Heart right ventricle (tissue), 16 donors: ENCODE measurements around the gene ZMYND8. TPM values are rescaled to one million over a fixed set of nuclear protein-coding genes. Genes with fewer than 3 reads are reported as not detected.

Experiments
- ATAC-seq, 8 donors: fragments of 200-7000 bp; cut with Tn5 transposase; one replicate each; pipeline ENCODE4 v1.9.1; 2020; ENCODE audit warnings: mild to moderate bottlenecking in 8 of 8, moderate library complexity in 8 of 8, moderate number of reproducible peaks in 1 of 8
- DNase-seq, 2 donors: peaks; one replicate each; pipeline ENCODE4 v3.0.0-alpha.2; 2020
- H3K27ac ChIP-seq, 10 donors: fragments of 200-600 bp; sonication (generic) in 2 of 10; one replicate each; pipeline versions ENCODE4 v1.5.0 to v1.8.0; 2020 to 2022; ENCODE audit warnings: mild to moderate bottlenecking in 3 of 10
- H3K27me3 ChIP-seq, 7 donors: fragments of 200-600 bp; one replicate each; pipeline ENCODE4 v1.8.0; 2021 to 2022; ENCODE audit warnings: mild to moderate bottlenecking in 2 of 7
- H3K36me3 ChIP-seq, 9 donors: fragments of 200-600 bp; sonication (generic) in 1 of 9; one replicate each; pipeline versions ENCODE4 v1.5.0 to v1.8.0; 2020 to 2022; ENCODE audit warnings: mild to moderate bottlenecking in 2 of 9
- H3K4me1 ChIP-seq, 9 donors: fragments of 200-600 bp; sonication (generic) in 1 of 9; one replicate each; pipeline versions ENCODE4 v1.5.0 to v1.8.0; 2020 to 2022; ENCODE audit warnings: mild to moderate bottlenecking in 4 of 9
- H3K4me3 ChIP-seq, 10 donors: fragments of 200-600 bp; sonication (generic) in 2 of 10; one replicate each; pipeline versions ENCODE4 v1.5.0 to v1.8.0; 2020 to 2022; ENCODE audit warnings: mild to moderate bottlenecking in 7 of 10, moderate library complexity in 2 of 10
- H3K9me3 ChIP-seq, 11 donors: fragments of 200-600 bp in 10 of 11; sonication (generic) in 2 of 11; one replicate each; pipeline versions ENCODE4 v1.5.0 to v1.8.0; 2013 to 2022; ENCODE audit warnings: mild to moderate bottlenecking in 2 of 11, control low read depth in 1 of 11, moderate library complexity in 1 of 11
- WGBS, 2 donors: extraction: QIAGEN DNeasy Blood & Tissue Kit; methylation state at CpG; one replicate each; pipeline ENCODE4 v1.1.7; 2013; ENCODE audit warnings: inconsistent platforms in 1 of 2; 5-methylcytosine and 5-hydroxymethylcytosine counted together
- intact Hi-C, 10 donors: fragments of 100-400 bp; cut with DNase I; formaldehyde crosslinking; loops; one replicate each; pipeline versions ENCODE4 v1.11.1 to v1.14.2; 2022
- polyA plus RNA-seq, 2 donors: library from polyadenylated mRNA; stranded (reverse); fragments of 200-250 nt; gene quantifications; one replicate each; pipeline ENCODE4 v1.2.3, GENCODE V29; 2013
- total RNA-seq, 10 donors: library from RNA; stranded (reverse); fragmentation: NEBNext Ultra II Directional in 3 of 10; extraction: Animal tissue kit (Norgen Biotek cat#: 25700) in 3 of 10; gene quantifications; one replicate each; pipeline versions ENCODE4 v1.2.1 to v1.2.4, GENCODE V29; 2021 to 2023
- TF ChIP-seq, protein P1 (sequence below), 9 donors: fragments of 200-600 bp; sonication (generic) in 2 of 9; IDR thresholded peaks; one replicate each; pipeline versions ENCODE4 v1.5.0 to v1.8.0; 2021 to 2022; ENCODE audit warnings: antibody characterized with exemption in 9 of 9, mild to moderate bottlenecking in 5 of 9, moderate library complexity in 1 of 9
- donor health status: Arrhythmogenic right ventricular cardiomyopathy.
- donor health status: ischemic (EF 13 %, LVEDD 7.1; RV severe dilation, severe dysfunction).
- donor health status: healthy with polysubstance abuse.
- donor health status: DM: no; HTN: yes; CAD: no.
- donor health status: DM: no; HTN: no; CAD: no.
- donor health status: ischemic (EF 25% LVEDD 6.9; RV normal size, moderate dysfunction).
- donor health status: ischemic (EF 25% LVEDD 5.7; RV mildly dilated, moderate dysfunction).
- donor health status: healthy.
- donor health status: DM: yes; HTN: yes; CAD: no.
- donor health status: Ischemic cardiomyopathy.
- donor health status: ischemic (EF 35%, LVEDD 5.7; RV mildly dilated, moderate dysfunction).
- donor health status: nonischemic (EF 11% LVEDD 7.7; RV severe dilation, severe dysfunction).
- donor health status: DM: yes; HTN: yes; CAD: no.
- donor health status: PGD.
- donor health status: ischemic (EF 29% LVEDD 5.4; RV normal size, mild dysfunction).
- donor health status: nonischemic (EF 23%, LVEDD 6.1; RV moderate dilation, normal function).

ZMYND8 gene
- total and polyA plus RNA-seq, 12 donors = 6.4 to 39.0 (median 28.0) TPM

DNA sequence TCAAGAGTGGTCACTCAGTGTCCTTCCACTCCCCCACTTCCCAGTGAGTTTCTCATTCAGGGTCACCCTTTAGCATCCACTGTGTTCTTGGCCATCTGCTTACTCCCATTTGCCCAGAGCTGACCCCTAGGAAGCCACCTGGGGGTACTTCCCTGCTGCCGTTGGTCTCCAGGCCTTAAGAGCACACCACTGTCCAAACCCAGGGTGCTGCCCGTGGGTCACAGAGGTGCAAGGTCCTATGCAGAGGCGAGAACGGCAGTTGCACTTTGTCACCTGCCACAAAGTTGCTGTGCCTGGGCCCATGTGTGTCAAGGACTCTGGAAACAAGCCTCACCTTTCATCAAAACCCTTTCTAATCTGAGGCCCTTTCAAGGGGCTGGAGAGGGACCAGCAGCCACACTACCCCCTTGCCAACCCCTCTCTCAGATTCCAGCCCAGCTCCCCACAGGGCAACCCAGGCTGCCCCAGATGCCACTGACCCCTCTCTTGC is 191.1 kb downstream of the ZMYND8 start:
- DNase-seq = no peak
- H3K27me3 ChIP-seq = peaks cover 0 to 14% (median 0%) of the 10 kb centered on the region in 7 donors
- no peaks in the 10 kb centered on the region for H3K4me1 ChIP-seq
- H3K4me3 ChIP-seq = no peak overlapping the region
- H3K36me3 ChIP-seq = no peaks in the 10 kb centered on the region
- H3K9me3 ChIP-seq = no peaks in the 10 kb centered on the region
- TF ChIP-seq, protein P1, sequence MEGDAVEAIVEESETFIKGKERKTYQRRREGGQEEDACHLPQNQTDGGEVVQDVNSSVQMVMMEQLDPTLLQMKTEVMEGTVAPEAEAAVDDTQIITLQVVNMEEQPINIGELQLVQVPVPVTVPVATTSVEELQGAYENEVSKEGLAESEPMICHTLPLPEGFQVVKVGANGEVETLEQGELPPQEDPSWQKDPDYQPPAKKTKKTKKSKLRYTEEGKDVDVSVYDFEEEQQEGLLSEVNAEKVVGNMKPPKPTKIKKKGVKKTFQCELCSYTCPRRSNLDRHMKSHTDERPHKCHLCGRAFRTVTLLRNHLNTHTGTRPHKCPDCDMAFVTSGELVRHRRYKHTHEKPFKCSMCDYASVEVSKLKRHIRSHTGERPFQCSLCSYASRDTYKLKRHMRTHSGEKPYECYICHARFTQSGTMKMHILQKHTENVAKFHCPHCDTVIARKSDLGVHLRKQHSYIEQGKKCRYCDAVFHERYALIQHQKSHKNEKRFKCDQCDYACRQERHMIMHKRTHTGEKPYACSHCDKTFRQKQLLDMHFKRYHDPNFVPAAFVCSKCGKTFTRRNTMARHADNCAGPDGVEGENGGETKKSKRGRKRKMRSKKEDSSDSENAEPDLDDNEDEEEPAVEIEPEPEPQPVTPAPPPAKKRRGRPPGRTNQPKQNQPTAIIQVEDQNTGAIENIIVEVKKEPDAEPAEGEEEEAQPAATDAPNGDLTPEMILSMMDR (IDR thresholded peaks at IDR 0.05) = no peak
- ATAC-seq = no peak
- WGBS, 2 donors = 77 to 83% methylated on average over 4 of the region's 4 CpGs
- intact Hi-C loops = no loop called here
- H3K27ac ChIP-seq = no peak overlapping the region

DNA sequence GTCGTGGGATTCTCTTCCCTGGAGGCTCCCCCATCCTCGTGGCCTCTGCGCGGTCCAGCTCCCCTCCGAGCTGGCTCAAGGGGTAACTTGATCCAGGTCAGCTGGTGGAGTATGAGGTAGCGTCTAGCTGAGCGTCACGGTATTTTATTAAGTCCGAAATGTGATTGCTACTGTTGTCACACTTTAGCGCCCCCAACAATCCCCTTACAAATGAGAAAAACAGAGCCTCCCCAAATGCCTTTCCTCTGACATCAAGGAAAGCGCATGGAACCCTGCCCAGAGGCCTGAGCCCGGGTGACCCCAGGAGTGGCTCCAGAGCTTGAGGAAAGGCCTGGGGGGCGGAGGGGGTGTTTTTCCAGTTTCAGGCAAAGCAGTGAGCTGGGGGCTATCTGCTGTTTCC is 192.4 kb downstream of the ZMYND8 start:
- 87 to 91% methylated on average over 13 of the region's 13 CpGs for WGBS, 2 donors
- intact Hi-C loops = no loop called here
- DNase-seq (no peak), ATAC-seq (no peak)
- peaks cover 0 to 12% (median 0%) of the 10 kb centered on the region in 7 donors for H3K27me3 ChIP-seq
- no peaks in the 10 kb centered on the region for H3K4me1 ChIP-seq
- H3K9me3 ChIP-seq = no peaks in the 10 kb centered on the region
- no peaks in the 10 kb centered on the region for H3K36me3 ChIP-seq
- TF ChIP-seq, protein P1 (IDR thresholded peaks at IDR 0.05) = no peak
- no peak overlapping the region for H3K4me3 ChIP-seq
- no peak overlapping the region for H3K27ac ChIP-seq

DNA sequence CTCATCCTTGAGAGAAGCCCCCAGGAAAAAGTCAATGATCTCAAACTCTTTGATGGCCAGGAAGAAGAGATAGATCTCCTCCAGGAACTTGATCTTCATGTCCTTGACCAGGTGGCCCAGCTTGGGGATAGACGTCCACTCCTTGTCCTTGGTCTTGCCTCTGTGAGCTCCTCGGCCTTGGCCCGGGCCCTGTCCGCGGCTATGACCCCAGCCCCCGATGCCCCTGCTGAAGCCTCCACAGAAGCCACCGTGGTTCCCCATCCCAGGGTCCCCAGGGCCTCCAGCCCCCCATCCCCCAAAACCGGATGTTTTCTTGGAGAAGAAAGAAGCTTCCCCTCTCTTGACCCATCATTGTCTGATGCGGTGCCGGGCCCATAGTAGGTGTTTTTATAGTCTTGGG is 195.1 kb downstream of the ZMYND8 start:
- H3K27ac ChIP-seq = no peak overlapping the region
- H3K4me1 ChIP-seq = no peaks in the 10 kb centered on the region
- TF ChIP-seq, protein P1 (IDR thresholded peaks at IDR 0.05) = no peak
- no peaks in the 10 kb centered on the region for H3K36me3 ChIP-seq
- H3K9me3 ChIP-seq = no peaks in the 10 kb centered on the region
- no peaks in the 10 kb centered on the region for H3K27me3 ChIP-seq
- no peak overlapping the region for H3K4me3 ChIP-seq
- DNase-seq (no peak), ATAC-seq (no peak)
- intact Hi-C loops = no loop called here
- WGBS, 2 donors = 88 to 90% methylated on average over 10 of the region's 10 CpGs

DNA sequence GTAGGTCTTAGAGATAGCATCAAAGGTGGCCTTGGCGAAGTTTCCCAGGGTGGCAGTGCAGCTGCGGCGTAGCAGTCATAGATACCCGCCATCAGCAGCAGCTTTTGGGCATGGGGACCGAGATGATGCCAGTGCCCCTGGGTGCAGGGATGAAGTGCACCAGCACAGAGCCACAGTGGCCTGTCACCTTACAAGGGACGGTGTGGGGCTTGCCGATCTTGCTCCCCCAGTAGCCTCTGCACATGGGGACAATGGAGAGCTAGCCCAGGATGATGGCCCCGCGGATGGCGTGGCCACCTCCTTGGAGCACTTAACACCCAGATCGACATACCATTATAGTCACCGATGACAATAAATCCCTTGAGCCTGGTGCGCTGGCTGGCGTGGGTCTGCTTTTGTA is 195.5 kb downstream of the ZMYND8 start:
- DNase-seq (no peak), ATAC-seq (no peak)
- Histone ChIP-seq H3K4me3 (no peak overlapping the region), H3K27me3 (no peaks in the 10 kb centered on the region), H3K27ac (no peak overlapping the region), H3K4me1 (no peaks in the 10 kb centered on the region), H3K36me3 (no peaks in the 10 kb centered on the region), H3K9me3 (no peaks in the 10 kb centered on the region)
- TF ChIP-seq, protein P1 (IDR thresholded peaks at IDR 0.05) = no peak
- WGBS, 2 donors = 87 to 88% methylated on average over 14 of the region's 14 CpGs
- intact Hi-C loops = no loop called here
